ENCODE results near the gene BAZ2B.

- TF ChIP-seq, protein P1, sequence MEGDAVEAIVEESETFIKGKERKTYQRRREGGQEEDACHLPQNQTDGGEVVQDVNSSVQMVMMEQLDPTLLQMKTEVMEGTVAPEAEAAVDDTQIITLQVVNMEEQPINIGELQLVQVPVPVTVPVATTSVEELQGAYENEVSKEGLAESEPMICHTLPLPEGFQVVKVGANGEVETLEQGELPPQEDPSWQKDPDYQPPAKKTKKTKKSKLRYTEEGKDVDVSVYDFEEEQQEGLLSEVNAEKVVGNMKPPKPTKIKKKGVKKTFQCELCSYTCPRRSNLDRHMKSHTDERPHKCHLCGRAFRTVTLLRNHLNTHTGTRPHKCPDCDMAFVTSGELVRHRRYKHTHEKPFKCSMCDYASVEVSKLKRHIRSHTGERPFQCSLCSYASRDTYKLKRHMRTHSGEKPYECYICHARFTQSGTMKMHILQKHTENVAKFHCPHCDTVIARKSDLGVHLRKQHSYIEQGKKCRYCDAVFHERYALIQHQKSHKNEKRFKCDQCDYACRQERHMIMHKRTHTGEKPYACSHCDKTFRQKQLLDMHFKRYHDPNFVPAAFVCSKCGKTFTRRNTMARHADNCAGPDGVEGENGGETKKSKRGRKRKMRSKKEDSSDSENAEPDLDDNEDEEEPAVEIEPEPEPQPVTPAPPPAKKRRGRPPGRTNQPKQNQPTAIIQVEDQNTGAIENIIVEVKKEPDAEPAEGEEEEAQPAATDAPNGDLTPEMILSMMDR (IDR thresholded peaks at IDR 0.05) = no peak
- TF ChIP-seq POLR2A (IDR thresholded peaks at IDR 0.05) = no peak
Observed at GRCh38 chr2:159362816-159363251, 253.5 kb downstream of the BAZ2B start.
